Motor neuron (in vitro differentiated cells): ENCODE data around the gene POLA2. TPM values are rescaled to one million over a fixed set of nuclear protein-coding genes. Genes with fewer than 3 reads are reported as not detected.
A peak's percentile ranks its signal among the peaks of the same experiment; 100 is the strongest.

Experiments used
- ATAC-seq, 8 experiments: fragments of 200-7000 bp; cut with Tn5 transposase; replicated peaks in 6 of 8; 2 replicates each; pipeline ENCODE4 v1.8.0; 2021; ENCODE audit warnings: mild to moderate bottlenecking in 8 of 8, moderate library complexity in 8 of 8
- H3K27ac ChIP-seq, 2 donors: fragments of 250-450 bp; sonication (Bioruptor Pico); 2 replicates each; pipeline ENCODE4 v1.9.0; 2021; ENCODE audit warnings: antibody characterized with exemption in 2 of 2, mild to moderate bottlenecking in 2 of 2, moderate library complexity in 1 of 2
- H3K4me1 ChIP-seq, 2 donors: fragments of 250-450 bp; sonication (Bioruptor Pico); replicated peaks in 1 of 2; 2 replicates each; pipeline ENCODE4 v1.6.1; 2021; ENCODE audit warnings: antibody characterized with exemption in 2 of 2, mild to moderate bottlenecking in 2 of 2, moderate library complexity in 1 of 2
- H3K4me3 ChIP-seq, 5 donors: fragments of 250-450 bp; sonication (Bioruptor Pico); 2 replicates each; pipeline ENCODE4 v1.9.0; 2021; ENCODE audit warnings: antibody characterized with exemption in 5 of 5, mild to moderate bottlenecking in 5 of 5, moderate library complexity in 4 of 5
- WGBS, 10 experiments: fragments of 450-650 bp; shearing (Covaris generic); methylation state at CpG; one replicate each; pipeline ENCODE4 v1.0.0; 2022; 5-methylcytosine and 5-hydroxymethylcytosine counted together
- in situ Hi-C, 9 experiments: fragments of 400-800 bp; cut with MboI; loops; one replicate each; pipeline ENCODE4 v1.15.0; 2021; ENCODE audit warnings: low sequenced_read_pairs in 9 of 9, low pct_unique_long_range_greater_than_20kb in 2 of 9; ENCODE audit not compliant: unreplicated experiment in 9 of 9
- total RNA-seq, 8 experiments: library from RNA; unstranded; fragments of 300-600 nt; gene quantifications; 2 replicates each; pipeline versions ENCODE4 v1.2.3 to v1.2.4, GENCODE V29; 2022

The POLA2 gene
- total RNA-seq, 8 experiments from 2014 or later, result 2.9 to 22.0 (median 6.0) TPM

DNA sequence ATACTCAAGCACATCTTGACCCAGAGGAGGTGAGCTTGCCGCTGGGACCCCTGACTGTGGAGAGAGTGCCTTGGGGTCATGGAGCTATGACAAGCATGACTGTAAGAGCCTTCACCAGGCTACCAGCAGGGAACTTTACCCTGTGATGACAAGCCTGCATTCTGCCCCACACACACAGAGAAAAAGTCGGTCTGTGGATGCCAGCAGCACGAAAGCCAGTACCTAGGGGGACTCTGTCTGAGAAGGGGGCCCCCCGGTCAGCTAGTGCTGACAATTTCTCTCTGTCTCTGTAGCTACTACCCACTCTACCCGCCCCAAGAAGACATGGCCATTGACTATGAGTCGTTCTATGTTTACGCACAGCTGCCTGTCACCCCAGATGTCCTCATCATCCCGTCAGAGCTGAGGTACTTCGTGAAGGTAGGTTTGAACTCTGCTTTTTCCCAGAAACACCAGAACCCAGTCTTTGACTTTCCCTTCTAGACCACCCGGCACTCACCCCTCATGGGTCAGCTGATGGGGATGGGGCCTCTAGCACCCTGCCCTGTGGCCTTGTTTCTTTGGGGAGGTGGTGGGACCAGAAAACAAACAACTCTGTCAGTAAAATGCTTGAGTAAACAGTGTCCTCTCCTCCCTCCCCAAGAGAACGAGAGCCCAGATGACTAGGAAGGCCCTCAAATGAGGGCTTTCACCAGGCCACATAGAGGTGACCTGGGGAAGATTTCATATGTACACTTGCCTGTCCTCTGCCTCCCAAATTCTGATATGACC lies 34.0 kb downstream of the POLA2 start:
- no peak for ATAC-seq
- H3K27ac ChIP-seq, result no peak overlapping the region
- 70 to 100% (median 90%) methylated on average over 1 to 4 of the region's 11 CpGs; no CpG with 5 or more reads in 4 of the 10 experiments for WGBS, 10 experiments
- in situ Hi-C loops, result no loop called here
- H3K4me3 ChIP-seq, result no peak overlapping the region
- peaks cover 20 to 32% of the 10 kb centered on the region in 2 donors for H3K4me1 ChIP-seq

DNA sequence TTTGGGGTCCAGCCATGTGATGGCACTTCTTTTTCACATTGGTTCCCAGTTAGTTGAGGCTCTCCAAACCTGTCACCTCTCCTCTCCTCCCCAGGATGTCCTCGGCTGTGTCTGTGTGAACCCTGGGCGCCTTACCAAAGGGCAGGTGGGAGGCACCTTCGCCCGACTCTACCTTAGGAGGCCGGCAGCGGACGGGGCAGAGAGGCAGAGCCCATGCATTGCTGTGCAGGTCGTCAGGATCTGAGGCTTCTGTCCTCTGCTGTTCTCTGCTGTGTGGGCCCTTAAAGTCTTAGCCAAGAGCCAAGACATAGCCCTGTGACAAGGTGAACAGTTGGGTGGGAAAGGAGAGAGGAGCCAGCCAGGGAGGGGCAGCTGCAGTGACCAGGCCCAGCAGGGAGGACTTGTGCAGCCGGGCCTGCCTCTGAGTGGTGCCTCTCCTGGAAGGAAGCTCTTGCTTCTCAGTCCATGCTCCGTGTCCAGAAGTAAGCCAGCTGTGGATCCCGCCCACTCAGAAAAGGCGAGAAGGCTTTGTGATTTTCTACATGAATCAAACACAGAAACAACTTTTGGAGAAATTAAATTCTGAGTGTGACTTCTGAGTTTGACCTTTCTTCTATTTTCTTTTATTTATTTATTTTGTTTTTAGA lies 35.4 kb downstream of the POLA2 start:
- in situ Hi-C loops, result no loop called here
- Histone ChIP-seq H3K4me1 (peaks cover 34 to 43% of the 10 kb centered on the region in 2 donors), H3K27ac (no peak overlapping the region), H3K4me3 (no peak overlapping the region)
- WGBS, 10 experiments, result 60 to 100% (median 88%) methylated on average over 2 to 10 of the region's 12 CpGs; no CpG with 5 or more reads in 2 of the 10 experiments
- peak in 1 of 8 experiments; percentile 2 for ATAC-seq

DNA sequence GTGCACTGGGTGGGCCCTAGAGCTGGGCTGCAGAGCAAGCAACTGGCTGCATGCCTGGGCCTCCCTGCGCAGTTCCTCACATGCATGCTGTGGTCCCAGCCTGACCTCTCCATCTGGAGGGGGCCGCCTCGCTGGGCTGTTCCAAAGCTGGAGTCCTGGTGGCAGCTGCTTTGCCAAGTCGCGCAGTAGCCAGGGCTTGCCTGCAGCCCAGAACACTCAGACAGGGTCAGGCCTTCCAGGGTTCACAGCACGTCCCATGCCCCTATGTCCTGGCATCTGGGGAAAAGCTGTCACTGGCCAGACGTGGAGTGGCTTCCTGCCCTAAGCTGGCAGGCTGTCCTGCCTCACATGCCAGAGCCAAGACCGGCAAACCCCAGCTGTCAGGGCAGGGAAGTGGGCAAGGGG lies 36.4 kb downstream of the POLA2 start:
- H3K4me1 ChIP-seq, result peaks cover 38 to 42% of the 10 kb centered on the region in 2 donors
- in situ Hi-C loops, result no loop called here
- peak overlapping the region in 1 of 2 donors; percentile 77 for H3K27ac ChIP-seq
- H3K4me3 ChIP-seq, result no peak overlapping the region
- peak in 7 of 8 experiments; percentile 3 to 39 (median 7) for ATAC-seq
- WGBS, 10 experiments, result 0 to 79% (median 43%) methylated on average over 1 to 6 of the region's 8 CpGs; no CpG with 5 or more reads in 4 of the 10 experiments

DNA sequence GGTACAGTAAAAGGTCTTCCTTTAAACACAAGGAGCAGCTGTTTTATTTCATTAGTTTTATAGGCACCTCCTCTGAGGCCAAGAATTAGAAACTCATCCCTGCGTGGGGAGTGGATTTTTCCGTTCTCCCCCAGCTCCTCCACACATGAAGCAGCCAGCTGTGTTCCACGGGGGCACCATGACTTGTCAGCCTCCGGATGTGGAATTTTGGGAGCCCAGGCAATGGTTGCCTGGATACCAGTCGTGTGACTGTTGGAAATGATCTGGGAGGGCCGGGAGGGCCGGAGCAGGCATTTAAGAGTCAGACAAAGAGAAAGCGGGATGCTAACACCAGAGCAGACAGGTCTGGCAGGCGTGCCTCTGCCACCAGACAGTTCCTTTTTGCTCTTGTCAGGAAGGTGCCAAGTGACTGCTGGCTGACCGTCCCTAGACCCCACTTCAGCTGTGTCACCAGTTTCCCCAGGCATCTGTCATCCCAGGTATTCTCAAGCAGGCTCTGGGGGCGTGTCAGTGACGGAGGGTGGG lies 37.0 kb downstream of the POLA2 start:
- Histone ChIP-seq H3K4me3 (no peak overlapping the region), H3K27ac (peak overlapping the region; percentile 54 to 77), H3K4me1 (peaks cover 38 to 42% of the 10 kb centered on the region in 2 donors)
- WGBS, 10 experiments, result 0 to 23% (median 11%) methylated on average over 1 to 8 of the region's 12 CpGs; no CpG with 5 or more reads in 7 of the 10 experiments
- peak in 7 of 8 experiments; percentile 4 to 83 (median 71) for ATAC-seq
- in situ Hi-C loops, result no loop called here

DNA sequence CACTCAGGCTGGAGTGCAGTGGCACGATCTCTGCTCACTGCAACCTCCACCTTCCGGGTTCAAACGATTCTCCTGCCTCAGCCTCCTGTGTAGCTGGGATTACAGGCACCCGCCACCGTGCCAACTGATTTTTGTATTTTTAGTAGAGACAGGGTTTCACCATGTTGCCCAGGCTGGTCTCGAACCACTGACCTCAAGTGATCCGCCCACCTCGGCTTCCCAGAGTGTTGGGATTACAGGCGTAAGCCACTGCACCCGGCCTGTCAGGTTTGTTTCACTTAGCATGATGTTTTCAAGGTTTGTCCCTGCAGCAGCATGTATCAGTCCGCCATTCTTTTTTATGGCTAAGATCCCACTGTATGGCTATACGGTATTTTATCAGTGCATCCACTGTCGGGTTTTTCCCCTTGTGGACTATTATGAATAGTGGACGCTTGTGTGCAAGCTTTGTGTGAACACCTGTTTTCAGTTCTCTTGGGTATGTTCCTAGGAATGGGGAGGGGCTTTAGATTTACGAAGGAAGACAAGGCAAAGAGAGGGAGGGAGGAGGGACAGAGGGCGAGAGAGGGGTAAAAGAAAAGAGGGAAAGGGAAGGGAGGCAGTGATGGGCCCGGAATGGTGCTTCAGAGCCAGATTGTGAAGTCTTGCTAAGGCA lies 39.0 kb downstream of the POLA2 start:
- no peak for ATAC-seq
- H3K27ac ChIP-seq, result no peak overlapping the region
- WGBS, 10 experiments, result 66 to 94% (median 82%) methylated on average over 3 to 13 of the region's 17 CpGs; no CpG with 5 or more reads in 1 of the 10 experiments
- peaks cover 38 to 42% of the 10 kb centered on the region in 2 donors for H3K4me1 ChIP-seq
- in situ Hi-C loops, result no loop called here
- no peak overlapping the region for H3K4me3 ChIP-seq

DNA sequence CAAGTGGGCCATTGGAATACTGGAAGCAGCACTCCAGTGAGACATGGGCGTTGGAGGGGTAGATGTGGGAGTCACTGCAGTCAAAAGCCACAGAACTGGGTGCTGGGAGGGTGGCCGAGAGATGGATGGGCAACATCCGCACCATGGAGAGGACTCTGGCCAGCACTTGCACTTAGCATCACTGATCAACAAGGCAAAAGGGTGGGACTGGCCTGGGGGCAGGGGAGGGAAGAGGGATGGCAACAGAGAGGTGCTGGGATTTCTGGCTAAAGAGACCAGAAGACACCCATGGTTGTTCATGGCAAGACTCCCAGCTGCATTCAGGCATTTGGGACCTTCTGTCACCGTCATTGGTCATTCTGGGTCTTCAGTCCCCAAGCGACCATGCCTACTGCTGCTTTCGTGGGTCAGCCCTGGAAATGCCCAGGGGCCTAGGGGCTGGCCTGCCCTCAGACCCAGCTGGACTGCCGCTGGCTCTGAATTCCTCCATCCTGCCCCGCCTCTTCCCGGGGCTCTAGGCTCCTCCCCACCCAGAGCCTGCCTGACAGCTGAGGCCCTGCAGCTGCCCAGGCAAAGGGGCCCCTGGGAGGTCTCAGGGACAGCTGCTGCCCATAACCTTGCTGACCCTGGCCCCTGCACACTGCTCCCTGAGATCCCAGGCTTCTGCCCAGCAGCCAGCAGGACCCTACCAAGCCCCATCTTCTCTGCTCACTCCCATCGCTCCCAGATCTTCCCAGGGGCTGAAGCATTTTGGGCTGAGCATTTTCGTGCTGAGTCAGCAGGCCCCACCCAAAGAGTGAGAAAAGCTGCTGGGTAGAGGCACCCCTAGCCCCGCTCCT lies 39.9 kb downstream of the POLA2 start:
- peak; percentile 72 to 96 (median 86) for ATAC-seq
- 0 to 80% (median 20%) methylated on average over 1 to 3 of the region's 12 CpGs; no CpG with 5 or more reads in 5 of the 10 experiments for WGBS, 10 experiments
- H3K4me1 ChIP-seq, result peaks cover 38 to 42% of the 10 kb centered on the region in 2 donors
- in situ Hi-C loops, result no loop called here
- peak overlapping the region; percentile 31 to 58 for H3K27ac ChIP-seq
- H3K4me3 ChIP-seq, result no peak overlapping the region

DNA sequence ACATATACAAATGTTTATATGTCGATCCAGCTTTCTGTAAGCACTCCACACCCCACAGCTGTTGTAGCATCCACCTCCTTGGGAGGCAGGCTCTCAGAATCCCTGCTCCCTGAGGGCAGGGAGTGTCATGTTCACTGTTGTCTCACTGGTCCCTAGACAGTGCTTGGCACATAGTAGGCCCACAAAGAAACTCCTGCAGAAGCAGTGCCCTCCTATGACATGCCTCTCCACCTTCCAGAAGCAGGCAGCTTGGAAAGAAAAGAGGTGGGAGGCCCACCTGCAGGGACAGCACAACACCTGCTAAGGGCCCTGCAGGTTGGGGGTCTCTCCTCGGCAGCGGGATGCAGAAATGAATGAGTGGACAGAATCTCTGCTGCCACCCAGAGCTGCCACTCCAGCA lies 41.8 kb downstream of the POLA2 start:
- in situ Hi-C loops, result no loop called here
- ATAC-seq, result no peak
- WGBS, 10 experiments, result 43 to 100% (median 100%) methylated on average over 1 to 2 of the region's 3 CpGs; no CpG with 5 or more reads in 5 of the 10 experiments
- Histone ChIP-seq H3K27ac (no peak overlapping the region), H3K4me1 (peaks cover 28 to 35% of the 10 kb centered on the region in 2 donors), H3K4me3 (no peak overlapping the region)

DNA sequence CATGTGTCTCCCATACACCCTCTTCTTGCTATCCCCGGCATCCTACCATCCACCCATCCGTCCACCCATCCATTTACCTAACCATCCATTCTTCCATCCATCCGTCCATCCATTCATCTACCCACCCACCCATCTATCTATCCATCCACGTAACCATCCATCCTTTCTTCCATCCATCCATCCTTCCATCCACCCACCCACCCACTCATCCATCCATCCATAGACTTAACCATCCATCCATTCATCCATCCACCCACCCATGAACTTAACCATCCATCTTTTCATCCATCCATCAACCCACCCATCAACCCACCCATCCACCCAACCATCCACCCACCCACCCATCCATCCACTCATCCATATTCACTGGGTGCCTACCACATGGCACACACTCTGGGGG lies 42.3 kb downstream of the POLA2 start:
- no peak overlapping the region for H3K4me3 ChIP-seq
- no peak for ATAC-seq
- no peak overlapping the region for H3K27ac ChIP-seq
- WGBS, 10 experiments, result 88 to 100% methylated on average over 2 to 3 of the region's 4 CpGs; no CpG with 5 or more reads in 8 of the 10 experiments
- H3K4me1 ChIP-seq, result peaks cover 23 to 35% of the 10 kb centered on the region in 2 donors
- in situ Hi-C loops, result no loop called here

DNA sequence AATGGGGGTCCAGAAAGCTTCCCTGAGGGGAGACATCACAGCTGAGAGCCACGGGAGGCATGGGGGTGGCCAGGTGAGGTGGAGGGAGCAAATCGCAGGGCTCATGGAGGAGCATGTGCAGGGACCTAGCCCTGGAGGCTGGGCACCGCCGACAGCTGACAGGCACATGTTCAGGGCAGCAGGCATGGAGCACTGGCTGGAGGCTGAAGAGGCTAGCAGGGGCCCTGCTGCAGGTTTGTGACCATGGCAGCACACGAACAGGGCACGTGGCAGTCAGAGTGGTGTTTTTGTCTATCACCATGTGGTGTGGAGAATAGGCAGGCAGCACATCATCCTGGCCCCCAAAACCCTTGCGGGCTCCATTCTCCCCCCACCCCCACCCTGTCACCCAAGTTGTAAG lies 42.9 kb downstream of the POLA2 start:
- peaks cover 18 to 34% of the 10 kb centered on the region in 2 donors for H3K4me1 ChIP-seq
- WGBS, 10 experiments, result 100% methylated on average over 1 of the region's 7 CpGs; no CpG with 5 or more reads in 9 of the 10 experiments
- H3K4me3 ChIP-seq, result no peak overlapping the region
- in situ Hi-C loops, result no loop called here
- ATAC-seq, result no peak
- no peak overlapping the region for H3K27ac ChIP-seq

DNA sequence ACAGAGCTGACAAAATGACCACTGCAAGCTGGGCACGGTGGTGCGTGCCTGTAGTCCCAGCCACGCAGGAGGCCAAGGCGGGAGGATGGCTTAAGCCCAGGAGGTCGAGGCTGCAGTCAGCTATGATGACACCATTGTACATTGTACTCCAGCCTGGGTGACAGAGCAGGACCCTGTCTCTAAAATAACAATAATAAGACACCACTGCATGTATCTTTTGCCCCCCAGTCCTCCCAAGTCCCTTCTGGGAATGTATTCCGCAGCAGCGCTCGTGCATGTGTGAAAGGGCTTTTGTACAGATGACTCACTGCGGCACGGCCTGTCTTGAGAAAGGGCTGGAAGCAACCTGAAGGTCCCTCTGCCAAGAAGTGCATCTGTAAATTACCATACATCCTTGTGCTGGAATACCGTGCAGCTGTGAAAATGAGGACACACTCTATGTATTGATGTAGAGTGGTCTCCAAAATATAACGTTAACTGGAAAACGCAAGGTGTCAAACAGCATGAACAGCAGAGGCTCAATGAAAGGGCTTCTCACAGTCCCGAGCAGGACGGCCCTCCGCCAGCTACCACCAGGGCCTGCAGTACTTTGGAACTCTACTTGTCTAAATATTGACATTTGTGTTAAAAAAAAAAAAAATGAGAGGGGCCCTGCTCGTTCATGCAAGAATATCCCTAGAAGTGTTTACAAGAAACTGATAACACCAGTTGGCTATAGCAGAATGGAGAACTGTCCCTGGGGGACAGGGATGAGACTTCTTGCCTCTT lies 43.9 kb downstream of the POLA2 start:
- WGBS, 10 experiments, result 67 to 100% (median 86%) methylated on average over 1 to 14 of the region's 17 CpGs
- H3K27ac ChIP-seq, result no peak overlapping the region
- ATAC-seq, result peak in 1 of 8 experiments; percentile 15
- H3K4me3 ChIP-seq, result no peak overlapping the region
- in situ Hi-C loops, result no loop called here
- H3K4me1 ChIP-seq, result peaks cover 29 to 42% of the 10 kb centered on the region in 2 donors

DNA sequence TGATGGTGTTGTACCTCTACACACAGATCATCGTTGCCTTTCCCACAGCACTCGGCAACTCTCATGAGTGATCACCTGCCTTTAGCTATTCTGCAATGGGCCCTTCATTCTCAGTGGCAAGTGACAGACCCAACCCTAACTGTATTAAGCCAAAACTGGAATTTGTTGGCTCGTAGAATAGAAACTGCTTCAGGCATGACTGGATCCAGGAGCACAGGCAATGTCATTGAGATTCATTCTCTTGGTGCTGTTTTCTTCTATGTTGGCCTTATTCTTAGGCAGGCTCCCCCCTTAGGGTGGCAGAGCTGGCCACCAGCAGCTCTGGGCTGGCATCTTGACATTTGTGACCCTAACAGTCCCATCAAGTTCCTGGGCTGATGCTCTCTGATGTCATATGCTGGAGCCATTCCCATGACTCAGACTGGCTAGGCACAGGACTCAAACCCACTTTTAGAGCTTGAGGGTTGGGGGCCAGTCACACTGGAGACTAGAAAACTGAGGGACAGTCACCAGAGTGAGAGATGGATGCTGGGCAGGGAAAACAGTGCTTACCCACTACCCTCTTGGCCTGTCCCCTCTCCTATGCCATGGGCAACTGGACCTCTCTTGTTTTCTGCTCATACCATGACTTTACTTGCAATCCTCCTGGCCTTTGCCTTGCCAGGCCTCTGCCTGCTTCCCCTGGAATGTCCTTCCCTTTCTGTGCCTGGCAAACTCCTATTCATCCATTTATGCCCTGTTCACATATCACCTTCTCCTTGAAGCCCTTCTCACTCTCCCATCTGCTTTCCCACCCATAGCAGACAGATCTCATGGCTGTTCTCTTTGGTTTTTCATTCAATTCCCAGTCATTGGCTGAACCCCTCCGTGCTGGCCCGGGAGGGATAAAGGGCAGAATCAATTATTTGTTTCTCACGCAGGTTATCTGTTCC lies 45.8 kb downstream of the POLA2 start:
- WGBS, 10 experiments, result 79 to 100% (median 94%) methylated on average over 1 to 6 of the region's 6 CpGs; no CpG with 5 or more reads in 3 of the 10 experiments

More for the DNA sequence above, 45.8 kb downstream of the POLA2 start:
- no peak for ATAC-seq
- Histone ChIP-seq H3K4me1 (peaks cover 16 to 31% of the 10 kb centered on the region in 2 donors), H3K4me3 (no peak overlapping the region), H3K27ac (no peak overlapping the region)
- in situ Hi-C loops, result no loop called here
